HG02973 (cell line): ENCODE data around the gene ITSN2.

Experiments
- ATAC-seq: cut with Tn5 transposase; IDR thresholded peaks from one replicate; pipeline ENCODE4 v1.9.1; 2021; ENCODE audit warnings: moderate library complexity; ENCODE audit not compliant: unreplicated experiment

The ITSN2 gene

GRCh38 chr2:24189551-24189950 lies 170.8 kb downstream of the ITSN2 start:
- ATAC-seq, result no peak

GRCh38 chr2:24183366-24184069 lies 176.8 kb downstream of the ITSN2 start:
- ATAC-seq, result no peak

DNA sequence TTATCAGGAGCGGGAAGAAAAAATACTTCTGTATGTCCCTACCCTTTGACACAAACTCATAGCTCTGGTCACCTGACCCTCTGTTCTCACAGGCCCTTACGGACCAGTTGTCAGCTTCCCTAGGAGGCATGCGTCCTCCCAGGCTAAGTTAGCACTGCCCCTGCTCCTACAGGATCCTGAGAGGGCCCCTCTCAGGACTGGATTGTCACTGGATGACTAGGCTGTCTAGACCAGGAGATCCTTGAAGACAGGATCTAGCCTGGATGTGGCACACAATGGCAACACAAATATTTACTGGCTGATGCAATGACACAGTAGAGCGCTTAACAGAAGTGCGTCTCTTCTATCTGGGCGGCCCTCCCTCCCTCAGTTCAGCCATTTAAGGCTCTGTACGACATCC lies 177.8 kb downstream of the ITSN2 start:
- no peak for ATAC-seq

- no peak for ATAC-seq
Observed at GRCh38 chr2:24181849-24182248, 178.5 kb downstream of the ITSN2 start.

- no peak for ATAC-seq
Observed at GRCh38 chr2:24179683-24180082, 180.7 kb downstream of the ITSN2 start.

DNA sequence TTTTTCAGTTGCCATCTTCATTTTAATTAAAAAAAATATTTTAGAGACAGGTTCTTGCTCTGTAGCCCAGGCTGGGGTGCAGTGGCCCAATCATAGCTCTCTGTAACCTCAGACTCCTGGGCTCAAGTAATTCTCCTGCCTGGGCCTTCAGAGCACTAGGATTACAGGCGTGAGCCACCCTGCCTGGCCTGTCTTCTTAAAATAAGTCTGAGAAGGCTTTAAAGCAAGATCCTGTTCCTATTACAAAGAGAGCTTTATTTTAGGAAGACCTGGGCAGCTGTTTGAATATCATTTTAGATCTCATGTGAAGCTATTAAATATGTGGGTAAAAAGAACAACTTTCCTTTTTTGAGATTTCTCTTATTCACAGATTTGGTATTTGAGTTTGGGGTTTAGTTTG lies 184.0 kb downstream of the ITSN2 start:
- no peak for ATAC-seq

DNA sequence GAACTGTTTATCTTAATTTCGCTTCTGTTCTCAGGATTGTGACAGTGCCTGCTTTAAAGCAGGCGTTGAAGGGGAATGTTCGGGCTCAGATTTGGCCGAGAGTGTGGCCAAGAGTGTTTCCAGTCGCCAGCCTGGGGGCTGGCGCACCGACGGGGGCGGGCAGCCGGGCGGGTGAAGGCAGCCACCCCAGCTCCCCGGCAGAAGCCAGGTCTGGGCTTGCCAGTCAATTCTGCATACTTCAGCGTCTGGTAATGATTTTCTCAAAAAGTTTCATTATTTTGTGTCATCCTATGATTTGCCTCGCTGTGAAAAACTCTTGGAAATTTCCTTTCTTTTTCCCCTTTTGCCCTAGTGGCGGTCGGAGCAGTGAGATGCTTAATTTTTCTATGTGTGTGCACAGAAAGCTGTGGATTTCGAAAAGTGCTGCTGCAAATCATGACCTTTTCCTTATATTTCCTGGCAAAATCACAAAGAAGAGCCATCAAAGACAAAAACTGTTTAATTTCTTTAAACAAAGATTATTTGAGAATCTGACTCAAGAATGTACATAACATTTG lies 184.6 kb downstream of the ITSN2 start:
- ATAC-seq, result no peak

DNA sequence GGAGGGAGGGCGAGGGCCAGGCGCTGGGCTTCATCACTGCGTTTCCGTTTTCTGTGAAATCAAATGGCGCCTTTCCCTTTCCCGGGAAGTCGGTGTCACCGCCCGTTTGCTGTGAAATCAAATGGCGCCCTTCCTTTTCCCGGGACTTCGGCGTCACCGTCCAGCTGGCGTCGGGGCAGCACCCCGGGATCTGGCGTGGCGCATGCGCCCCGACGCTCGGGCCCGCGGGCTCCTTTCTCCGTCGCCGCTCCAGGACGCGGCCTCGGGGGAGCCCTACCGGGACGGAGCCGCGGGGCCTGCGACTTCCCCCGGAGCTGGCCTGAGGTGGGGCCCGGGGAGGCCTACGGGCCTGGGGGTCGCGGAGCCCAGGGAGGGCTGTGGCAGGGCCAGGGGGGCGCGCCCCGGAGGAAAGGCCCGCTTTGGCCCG lies 185.5 kb downstream of the ITSN2 start, which contains the start of gene FAM228A:
TSS of gene FAM228A (plus strand) at position 203 of the 427 bp plus-strand sequence. CDS start 428 bp downstream, outside the sequence.
- no peak for ATAC-seq

- no peak for ATAC-seq
Observed at GRCh38 chr2:24169023-24169422, 191.3 kb downstream of the ITSN2 start.

GRCh38 chr2:24164416-24164973 lies 195.8 kb downstream of the ITSN2 start:
- peak; percentile 75 for ATAC-seq

- ATAC-seq, result no peak
Observed at GRCh38 chr2:24163601-24164000, 196.7 kb downstream of the ITSN2 start.

DNA sequence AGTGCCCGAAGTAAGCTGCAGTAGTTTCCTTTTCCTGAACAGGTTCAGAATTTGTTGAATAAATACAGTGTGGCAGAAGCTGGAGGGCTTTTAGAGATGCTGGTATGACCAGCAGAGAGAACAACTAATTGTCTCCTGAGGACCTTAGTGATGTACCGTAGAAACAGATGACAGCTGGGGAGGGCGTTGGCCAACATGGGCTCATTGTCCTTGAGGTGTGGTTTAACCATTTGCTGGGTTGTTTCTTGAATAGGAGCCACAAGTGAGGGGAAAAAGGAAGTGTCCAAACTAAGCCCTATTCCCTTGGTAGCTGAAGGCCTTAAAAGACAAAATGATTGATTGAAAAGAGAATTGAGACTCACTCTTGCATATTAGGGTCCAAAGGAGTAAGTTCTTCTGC lies 197.2 kb downstream of the ITSN2 start:
- no peak for ATAC-seq

DNA sequence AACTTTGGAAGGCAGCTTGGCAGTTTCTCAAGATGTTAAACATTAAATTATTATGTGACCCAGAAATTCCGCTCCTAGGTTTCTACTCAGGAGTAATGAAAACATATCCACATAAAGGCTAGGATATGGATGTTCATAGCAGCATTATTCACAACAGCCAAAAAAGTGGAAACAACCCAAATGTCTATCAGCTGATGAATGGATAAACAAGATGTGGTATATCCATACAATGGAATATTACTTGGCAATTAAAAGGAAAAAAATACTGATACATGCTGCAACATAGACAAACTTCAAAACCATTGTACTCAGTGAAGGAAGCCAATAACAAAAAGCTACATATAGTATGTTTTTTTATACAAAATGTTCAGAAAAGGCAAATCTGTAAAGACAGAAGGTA lies 197.8 kb downstream of the ITSN2 start:
- no peak for ATAC-seq

DNA sequence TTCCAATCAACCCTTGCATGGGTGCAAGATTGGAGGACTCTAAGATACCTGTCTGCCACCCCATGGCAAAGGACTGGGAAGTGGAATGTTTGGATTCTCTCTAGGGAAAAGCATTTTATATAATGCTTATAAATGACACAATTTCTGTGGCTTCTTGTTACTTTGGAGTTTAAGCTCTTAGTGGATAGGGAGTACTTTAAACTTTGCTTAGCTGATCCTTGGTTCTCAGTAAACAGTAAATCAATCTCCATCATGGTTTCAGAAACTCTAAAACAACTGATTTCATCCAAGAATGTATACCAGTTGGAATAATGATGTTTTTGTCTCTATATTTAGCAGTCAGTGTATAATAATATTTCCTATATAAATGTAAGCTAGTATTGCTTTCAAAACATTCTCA lies 199.6 kb downstream of the ITSN2 start:
- ATAC-seq, result no peak

DNA sequence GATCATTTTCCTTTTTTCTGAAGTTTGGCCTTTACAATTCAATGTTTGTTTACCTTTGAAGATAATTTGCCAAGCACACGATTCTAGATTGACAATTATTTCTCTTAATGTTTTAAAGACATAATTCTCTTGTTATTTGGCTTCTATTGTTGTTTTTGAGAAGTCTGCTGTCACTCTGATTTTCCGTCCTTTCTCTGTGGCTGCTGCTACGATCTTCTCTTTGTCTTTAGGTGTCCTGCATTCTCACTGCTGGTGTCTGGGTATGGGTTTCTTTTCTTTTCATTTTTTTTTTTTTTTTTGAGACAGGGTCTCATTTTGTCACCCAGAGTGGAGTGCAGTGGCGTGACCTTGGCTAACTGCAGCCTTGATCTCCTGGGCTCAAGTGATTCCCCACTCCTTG lies 200.6 kb downstream of the ITSN2 start:
- no peak for ATAC-seq

DNA sequence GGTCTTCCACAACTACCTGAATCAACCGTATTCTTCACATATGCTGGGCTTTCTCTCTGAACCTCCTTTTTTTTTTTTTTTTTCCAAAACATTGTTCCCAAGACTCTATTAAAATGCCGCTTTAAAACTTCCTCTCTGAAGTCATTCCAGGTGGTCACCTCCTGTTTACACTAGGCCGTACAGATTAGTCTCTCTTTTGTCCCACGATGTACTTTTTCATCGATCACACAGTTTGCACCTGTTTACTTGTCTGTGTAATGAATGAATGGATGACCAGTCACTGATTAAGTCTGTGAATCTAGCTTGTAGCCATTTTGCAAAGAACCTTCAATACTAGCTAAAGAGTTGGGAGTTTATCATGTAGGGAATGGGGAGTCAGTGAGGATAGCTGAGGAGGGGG lies 202.2 kb downstream of the ITSN2 start:
- no peak for ATAC-seq

GRCh38 chr2:24153478-24153877 lies 206.9 kb downstream of the ITSN2 start:
- ATAC-seq, result no peak
